Measurements from ENCODE around the gene DLGAP5. TPM values are rescaled to one million over a fixed set of nuclear protein-coding genes. Genes with fewer than 3 reads are reported as not detected.
A peak's percentile ranks its signal among the peaks of the same experiment; 100 is the strongest.

DLGAP5 gene
- total RNA-seq, 2 donors from 2014 or later = 10.5 to 35.9 TPM

GRCh38 chr14:55120571-55121495 lies 70.6 kb downstream of the DLGAP5 start:
- Histone ChIP-seq H3K4me1 (peaks cover 22% of the 10 kb centered on the region), H3K9me3 (no peaks in the 10 kb centered on the region), H3K36me3 (no peaks in the 10 kb centered on the region), H3K9ac (ENCODE audit: low read depth in 2 of 2, low read length in 2 of 2) (peak overlapping the region in 1 of 2 donors; percentile 94), H3K27me3 (no peaks in the 10 kb centered on the region), H3K4me3 (no peak overlapping the region), H3K27ac (peak overlapping the region; percentile 95)
- intact Hi-C loops (cut with DNase I) = no loop called here
- TF ChIP-seq CTCF (IDR thresholded peaks at IDR 0.05) = no peak
- DNase-seq = no peak

- no peak overlapping the region for H3K4me3 ChIP-seq
- TF ChIP-seq CTCF (IDR thresholded peaks at IDR 0.05) = no peak
- no peaks in the 10 kb centered on the region for H3K9me3 ChIP-seq
- no peaks in the 10 kb centered on the region for H3K36me3 ChIP-seq
- intact Hi-C loops (cut with DNase I) = no loop called here
- H3K4me1 ChIP-seq = peaks cover 16% of the 10 kb centered on the region
- H3K9ac ChIP-seq (ENCODE audit: low read depth in 2 of 2, low read length in 2 of 2) = no peak overlapping the region
- H3K27ac ChIP-seq = no peak overlapping the region
- no peaks in the 10 kb centered on the region for H3K27me3 ChIP-seq
- no peak for DNase-seq
Measured at GRCh38 chr14:55118761-55119160, 72.6 kb downstream of the DLGAP5 start.

GRCh38 chr14:55117803-55118441 lies 73.5 kb downstream of the DLGAP5 start:
- no peak for DNase-seq
- Histone ChIP-seq H3K4me1 (peaks cover 11% of the 10 kb centered on the region), H3K36me3 (no peaks in the 10 kb centered on the region), H3K27me3 (no peaks in the 10 kb centered on the region), H3K27ac (peak overlapping the region; percentile 79), H3K4me3 (no peak overlapping the region), H3K9ac (ENCODE audit: low read depth in 2 of 2, low read length in 2 of 2) (no peak overlapping the region), H3K9me3 (no peaks in the 10 kb centered on the region)
- intact Hi-C loops (cut with DNase I) = no loop called here
- TF ChIP-seq CTCF (IDR thresholded peaks at IDR 0.05) = no peak

GRCh38 chr14:55116246-55117030 lies 74.9 kb downstream of the DLGAP5 start:
- peak; percentile 76 for DNase-seq
- Histone ChIP-seq H3K27ac (peak overlapping the region; percentile 79), H3K4me1 (peaks cover 10% of the 10 kb centered on the region), H3K9ac (ENCODE audit: low read depth in 2 of 2, low read length in 2 of 2) (peak overlapping the region in 1 of 2 donors; percentile 84), H3K9me3 (no peaks in the 10 kb centered on the region), H3K36me3 (no peaks in the 10 kb centered on the region), H3K4me3 (no peak overlapping the region), H3K27me3 (no peaks in the 10 kb centered on the region)
- intact Hi-C loops (cut with DNase I) = no loop called here
- TF ChIP-seq CTCF (IDR thresholded peaks at IDR 0.05) = no peak

GRCh38 chr14:55115861-55116245 lies 75.5 kb downstream of the DLGAP5 start:
- Histone ChIP-seq H3K4me3 (no peak overlapping the region), H3K27ac (peak overlapping the region; percentile 79), H3K9ac (ENCODE audit: low read depth in 2 of 2, low read length in 2 of 2) (peak overlapping the region in 1 of 2 donors; percentile 84), H3K36me3 (no peaks in the 10 kb centered on the region), H3K9me3 (no peaks in the 10 kb centered on the region), H3K27me3 (no peaks in the 10 kb centered on the region), H3K4me1 (peaks cover 9% of the 10 kb centered on the region)
- TF ChIP-seq CTCF (IDR thresholded peaks at IDR 0.05) = no peak
- intact Hi-C loops (cut with DNase I) = no loop called here
- no peak for DNase-seq
